ENCODE measurements around the gene MT1A. TPM values are rescaled to one million over a fixed set of nuclear protein-coding genes. Genes with fewer than 3 reads are reported as not detected.
A peak's percentile ranks its signal among the peaks of the same experiment; 100 is the strongest.
"Not testable (repeated sequence)": the region's sequence is repeated elsewhere in the genome, so short reads cannot be mapped to it uniquely, and the experiment has no call there.

MT1A gene
- total RNA-seq, 8 experiments from 2014 or later, result 3.0 TPM; not detected in 7

DNA sequence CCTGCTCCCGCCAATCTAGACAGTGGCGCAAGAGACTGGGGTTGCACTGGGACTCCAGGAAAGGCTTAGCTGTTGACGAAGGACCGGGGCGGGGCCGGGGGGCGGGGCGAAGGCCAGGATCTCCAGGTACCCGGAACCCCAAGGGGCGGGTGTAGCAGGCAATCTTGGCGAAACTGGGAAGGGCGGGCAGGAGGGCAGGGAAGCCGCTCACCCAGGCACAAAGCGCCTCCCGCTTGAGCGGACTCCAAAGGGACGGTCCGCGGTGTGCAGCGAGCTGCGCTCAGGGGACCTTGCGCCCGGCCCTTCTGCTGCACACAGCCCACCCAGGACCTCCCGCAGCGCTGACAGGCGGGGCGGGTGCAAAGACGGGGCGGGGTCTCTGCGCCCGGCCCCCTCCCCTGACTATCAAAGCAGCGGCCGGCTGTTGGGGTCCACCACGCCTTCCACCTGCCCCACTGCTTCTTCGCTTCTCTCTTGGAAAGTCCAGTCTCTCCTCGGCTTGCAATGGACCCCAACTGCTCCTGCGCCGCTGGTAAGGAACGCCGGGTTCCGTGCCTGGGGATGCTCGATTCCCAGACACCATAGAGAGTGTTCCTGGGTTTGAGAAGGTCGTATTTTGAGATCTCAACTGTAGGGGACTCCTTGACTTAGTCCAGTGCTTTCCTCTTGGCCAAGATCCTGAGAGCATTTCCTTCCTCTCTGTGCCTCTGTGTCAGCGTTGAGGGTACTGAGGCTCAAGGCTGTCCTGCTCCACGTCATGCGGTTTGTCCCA, 19.3 kb downstream of the MT1A start, which contains the start of gene MT1F:
MT1F (plus strand) TSS at position 405 of the 772 bp plus-strand sequence; CDS start at position 505, 100 bp downstream.
- 0 to 20% (median 0%) methylated on average over 1 to 3 of the region's 46 CpGs; no CpG with 5 or more reads in 4 of the 10 experiments for WGBS, 10 experiments
- peak; percentile 38 to 91 (median 88) for ATAC-seq (replicated peaks in 6 of 8)
- in situ Hi-C loops (cut with MboI; ENCODE audit: low pct_unique_long_range_greater_than_20kb in 2 of 9, low sequenced_read_pairs in 9 of 9, unreplicated experiment in 9 of 9), result no loop called here

DNA sequence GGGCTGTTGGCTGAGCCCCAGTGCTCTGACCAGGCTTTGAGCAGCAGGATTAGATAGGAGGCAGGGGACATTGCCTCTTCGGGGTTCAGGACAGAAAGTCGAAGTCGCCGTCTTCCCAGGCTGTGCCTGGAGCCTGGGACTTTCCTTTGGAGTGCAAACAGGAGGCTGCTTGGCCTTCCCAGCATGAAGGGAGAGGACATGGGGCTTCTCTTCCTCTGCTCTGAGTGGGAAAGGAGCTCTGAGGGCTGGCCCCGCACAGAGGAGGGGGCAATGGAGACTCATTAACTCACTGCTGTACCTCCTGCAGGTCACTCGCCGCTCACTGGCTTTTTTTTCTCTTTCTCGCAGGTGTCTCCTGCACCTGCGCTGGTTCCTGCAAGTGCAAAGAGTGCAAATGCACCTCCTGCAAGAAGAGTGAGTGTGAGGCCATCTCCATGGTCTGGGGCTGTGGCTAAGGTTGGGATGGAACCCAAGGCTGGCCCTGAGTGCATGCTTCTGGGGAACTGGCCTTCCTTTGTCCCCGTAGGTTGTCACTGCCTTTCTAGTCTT, 19.9 kb downstream of the MT1A start:
- in situ Hi-C loops (cut with MboI; ENCODE audit: low pct_unique_long_range_greater_than_20kb in 2 of 9, low sequenced_read_pairs in 9 of 9, unreplicated experiment in 9 of 9), result no loop called here
- WGBS, 10 experiments, result 13 to 49% (median 20%) methylated on average over 2 to 8 of the region's 10 CpGs; no CpG with 5 or more reads in 4 of the 10 experiments
- peaks cover 8 to 17% of the 10 kb centered on the region in 2 donors for H3K4me1 ChIP-seq (replicated peaks in 1 of 2)
- H3K4me3 ChIP-seq, result peak overlapping the region; percentile 27 to 36 (median 33)
- H3K27ac ChIP-seq, result no peak overlapping the region
- no peak for ATAC-seq (replicated peaks in 6 of 8)

More for the DNA sequence above, 19.3 kb downstream of the MT1A start, which contains the start of gene MT1F:
- Histone ChIP-seq H3K27ac (no peak within 1 kb of the TSS), H3K4me1 (replicated peaks in 1 of 2) (peaks cover 8 to 16% of the 10 kb centered on the region in 2 donors), H3K4me3 (peak within 1 kb of the TSS; percentile 27 to 36 (median 33))

DNA sequence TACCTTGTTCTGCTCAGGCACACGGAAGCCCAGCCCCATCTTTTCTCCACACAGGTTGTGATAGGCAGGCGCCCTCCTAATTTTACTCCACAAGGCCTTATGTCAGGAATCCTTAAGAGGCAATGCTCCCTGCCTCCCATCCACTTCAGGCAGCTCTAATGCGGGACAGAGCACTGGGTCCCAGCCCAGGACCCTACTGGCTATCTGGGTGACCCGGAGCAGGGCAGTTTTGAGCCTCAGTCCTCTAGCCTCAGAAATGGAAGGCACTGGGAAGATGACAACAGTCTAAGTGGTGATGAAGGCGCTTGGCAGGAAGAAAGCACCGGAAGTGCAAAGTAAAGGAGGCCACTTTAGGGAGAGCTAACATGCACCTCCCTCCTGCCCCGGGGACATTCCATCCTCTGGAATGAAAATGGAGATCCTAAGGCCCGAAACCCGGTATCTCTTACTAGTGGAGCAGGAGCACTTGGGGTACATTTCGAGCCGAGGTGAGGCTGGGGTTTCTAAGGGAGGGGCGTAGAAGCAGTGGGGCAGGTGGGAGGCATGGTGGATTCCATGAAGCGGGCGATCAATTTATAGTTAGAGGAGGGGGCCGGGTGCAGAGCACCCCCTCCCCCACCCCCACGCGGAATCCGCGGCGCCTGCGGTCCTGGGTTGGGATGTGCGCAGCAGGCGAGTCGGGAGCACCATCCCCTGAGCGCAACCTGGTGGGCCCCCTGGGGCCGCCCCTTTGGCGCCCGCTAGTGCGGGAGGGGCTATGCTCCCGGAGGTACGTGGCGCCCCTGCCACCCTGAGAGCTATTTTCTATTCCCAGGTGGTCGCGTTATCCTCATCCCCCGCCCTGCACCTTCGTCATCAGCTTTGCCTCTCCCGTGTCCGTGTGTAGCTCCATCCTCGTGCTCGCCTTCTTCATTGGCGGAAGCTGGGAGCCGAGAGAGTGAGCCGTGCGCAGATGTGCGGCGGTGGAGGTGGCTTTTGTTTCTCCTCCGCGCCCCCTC, 24.2 kb downstream of the MT1A start:
- peaks cover 8 to 13% of the 10 kb centered on the region in 2 donors for H3K4me1 ChIP-seq (replicated peaks in 1 of 2)
- H3K27ac ChIP-seq, result no peak overlapping the region
- H3K4me3 ChIP-seq, result peak overlapping the region; percentile 16 to 44 (median 29)
- ATAC-seq (replicated peaks in 6 of 8), result peak in 5 of 8 experiments; percentile 81 to 83 (median 82)
- in situ Hi-C loops (cut with MboI; ENCODE audit: low pct_unique_long_range_greater_than_20kb in 2 of 9, low sequenced_read_pairs in 9 of 9, unreplicated experiment in 9 of 9), result no loop called here
- 4 to 67% (median 18%) methylated on average over 1 to 9 of the region's 48 CpGs; no CpG with 5 or more reads in 4 of the 10 experiments for WGBS, 10 experiments

DNA sequence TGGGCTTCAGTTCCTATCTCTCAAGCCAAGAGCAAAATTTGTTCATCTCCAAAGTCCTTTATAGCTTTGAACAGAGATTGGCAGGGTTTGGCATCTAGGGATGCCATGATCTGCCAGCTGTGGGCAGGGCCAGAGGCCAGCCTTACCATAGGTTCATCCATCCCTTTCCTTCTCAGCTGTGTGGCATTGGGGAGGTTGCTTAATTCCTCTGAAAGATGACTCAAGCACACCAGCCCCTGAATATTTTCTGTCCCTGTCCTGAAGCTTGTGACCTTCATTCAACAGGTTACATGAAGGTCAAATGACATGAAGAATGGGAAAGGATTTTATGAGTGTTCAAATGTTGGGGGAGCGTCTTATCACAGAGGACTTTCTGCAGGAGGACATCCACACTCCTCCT, 26.0 kb downstream of the MT1A start:
- peaks cover 5 to 11% of the 10 kb centered on the region in 2 donors for H3K4me1 ChIP-seq (replicated peaks in 1 of 2)
- no peak overlapping the region for H3K27ac ChIP-seq
- 67 to 90% (median 73%) methylated on average over 1 of the region's 1 CpG; no CpG with 5 or more reads in 6 of the 10 experiments for WGBS, 10 experiments
- no peak overlapping the region for H3K4me3 ChIP-seq
- in situ Hi-C loops (cut with MboI; ENCODE audit: low pct_unique_long_range_greater_than_20kb in 2 of 9, low sequenced_read_pairs in 9 of 9, unreplicated experiment in 9 of 9), result no loop called here
- no peak for ATAC-seq (replicated peaks in 6 of 8)

DNA sequence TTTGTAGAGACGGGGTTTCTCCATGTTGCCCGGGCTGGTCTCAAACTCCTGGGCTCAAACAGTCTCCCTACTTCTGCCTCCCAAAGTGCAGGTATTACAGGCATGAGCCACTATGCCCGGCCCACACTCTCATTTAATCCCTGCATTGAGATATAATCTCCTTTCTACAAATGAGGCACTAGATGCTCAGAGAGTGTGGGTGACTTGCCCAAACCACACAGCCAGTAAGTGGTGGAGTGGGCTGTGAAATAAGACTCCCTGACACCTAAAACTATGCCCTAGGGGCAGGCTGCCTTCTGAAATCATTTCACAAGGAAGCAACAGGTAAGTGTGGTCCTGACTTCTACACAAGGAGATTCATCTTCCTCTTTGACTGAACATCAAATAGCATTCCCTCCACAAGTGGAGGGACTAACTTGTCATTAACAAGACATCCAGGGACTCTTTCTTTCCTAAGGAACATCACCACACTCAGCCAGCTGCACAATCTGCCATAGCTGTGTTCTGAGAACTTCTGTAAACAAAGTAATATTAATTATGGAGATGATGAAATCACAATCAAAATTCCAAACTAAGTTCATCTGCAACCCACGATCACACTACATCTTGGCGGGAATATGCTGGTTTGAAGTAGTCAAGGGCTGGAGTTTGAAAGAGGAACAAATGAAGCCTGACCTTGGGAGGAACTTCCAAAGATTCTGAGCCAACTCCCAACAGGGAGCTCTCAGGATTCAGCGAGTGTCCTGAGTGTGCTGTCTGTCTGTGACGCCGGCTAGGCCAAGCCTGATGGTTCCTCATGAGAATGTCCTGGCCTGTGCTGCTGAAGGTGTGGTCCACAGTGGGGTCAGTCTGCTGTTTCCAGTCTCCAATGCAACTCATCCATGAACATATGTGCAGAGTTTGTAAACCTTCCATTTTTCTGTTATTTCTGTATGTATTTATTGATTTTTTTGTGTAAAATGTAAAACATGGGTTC, 27.1 kb downstream of the MT1A start:
- ATAC-seq (replicated peaks in 6 of 8); H3K27ac ChIP-seq; in situ Hi-C loops (cut with MboI; ENCODE audit: low pct_unique_long_range_greater_than_20kb in 2 of 9, low sequenced_read_pairs in 9 of 9, unreplicated experiment in 9 of 9); H3K4me3 ChIP-seq: not testable (repeated sequence)
- WGBS, 10 experiments, result 15 to 72% (median 45%) methylated on average over 2 to 7 of the region's 8 CpGs; no CpG with 5 or more reads in 4 of the 10 experiments
- H3K4me1 ChIP-seq (replicated peaks in 1 of 2), result peaks cover 5 to 16% of the 10 kb centered on the region in 2 donors

DNA sequence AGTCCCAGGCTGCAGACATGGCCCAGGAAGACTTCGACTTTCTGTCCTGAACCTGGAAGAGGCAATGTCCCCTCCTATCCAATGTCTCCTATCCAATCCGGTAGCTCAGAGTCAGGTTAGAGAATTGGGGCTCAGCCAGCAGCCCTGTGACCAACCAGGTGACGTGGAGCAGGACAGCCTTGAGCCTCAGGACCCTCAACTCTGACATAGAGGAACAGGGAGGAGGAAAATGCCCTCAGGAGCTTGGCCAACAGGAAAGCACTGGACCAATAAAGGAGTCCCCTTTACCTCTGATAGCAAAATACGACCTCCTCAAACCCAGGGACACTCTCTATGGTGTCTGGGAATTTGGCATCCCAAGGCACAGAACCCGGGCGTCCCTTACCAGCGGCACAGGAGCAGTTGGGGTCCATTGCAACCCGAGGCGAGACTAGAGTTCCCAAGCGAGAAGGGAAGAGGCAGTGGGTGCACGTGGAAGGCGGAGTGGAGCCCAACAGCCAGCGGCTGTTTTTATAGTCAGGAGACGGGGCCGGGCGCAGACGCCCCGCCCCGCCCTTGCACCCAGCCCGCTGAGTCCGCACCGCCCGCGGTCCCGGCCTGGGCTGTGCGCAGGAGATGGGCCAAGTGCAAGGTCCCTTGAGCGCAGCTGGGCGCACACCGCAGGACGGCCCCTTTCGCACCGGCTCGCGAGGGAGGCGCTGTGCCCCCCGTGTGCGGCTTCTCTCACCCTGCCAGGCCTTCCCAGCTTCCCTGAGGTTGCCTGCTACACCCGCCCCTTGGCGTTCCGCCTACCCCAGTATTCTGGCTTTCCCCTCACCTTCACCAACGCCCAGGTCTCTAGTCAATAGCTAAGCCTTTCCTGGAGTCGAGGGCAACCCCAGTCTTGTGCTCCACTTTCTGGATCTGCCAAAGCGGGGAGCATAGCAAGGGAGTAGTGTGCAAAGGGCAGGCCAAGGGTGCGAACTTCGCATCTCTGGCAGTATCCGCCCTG, 29.4 kb downstream of the MT1A start, which contains the start of gene MT1G:
MT1G (minus strand) TSS at position 485 of the 991 bp plus-strand sequence; CDS start at position 413, 72 bp downstream.
- Histone ChIP-seq H3K4me1 (replicated peaks in 1 of 2) (peaks cover 0 to 10% of the 10 kb centered on the region in 2 donors), H3K27ac (no peak within 1 kb of the TSS), H3K4me3 (peak within 1 kb of the TSS in 1 of 5 donors; percentile 13)
- WGBS, 10 experiments, result 0 to 100% (median 36%) methylated on average over 1 to 14 of the region's 46 CpGs; no CpG with 5 or more reads in 2 of the 10 experiments
- in situ Hi-C loops (cut with MboI; ENCODE audit: low pct_unique_long_range_greater_than_20kb in 2 of 9, low sequenced_read_pairs in 9 of 9, unreplicated experiment in 9 of 9), result no loop called here
- peak; percentile 59 to 93 (median 83) for ATAC-seq (replicated peaks in 6 of 8)

DNA sequence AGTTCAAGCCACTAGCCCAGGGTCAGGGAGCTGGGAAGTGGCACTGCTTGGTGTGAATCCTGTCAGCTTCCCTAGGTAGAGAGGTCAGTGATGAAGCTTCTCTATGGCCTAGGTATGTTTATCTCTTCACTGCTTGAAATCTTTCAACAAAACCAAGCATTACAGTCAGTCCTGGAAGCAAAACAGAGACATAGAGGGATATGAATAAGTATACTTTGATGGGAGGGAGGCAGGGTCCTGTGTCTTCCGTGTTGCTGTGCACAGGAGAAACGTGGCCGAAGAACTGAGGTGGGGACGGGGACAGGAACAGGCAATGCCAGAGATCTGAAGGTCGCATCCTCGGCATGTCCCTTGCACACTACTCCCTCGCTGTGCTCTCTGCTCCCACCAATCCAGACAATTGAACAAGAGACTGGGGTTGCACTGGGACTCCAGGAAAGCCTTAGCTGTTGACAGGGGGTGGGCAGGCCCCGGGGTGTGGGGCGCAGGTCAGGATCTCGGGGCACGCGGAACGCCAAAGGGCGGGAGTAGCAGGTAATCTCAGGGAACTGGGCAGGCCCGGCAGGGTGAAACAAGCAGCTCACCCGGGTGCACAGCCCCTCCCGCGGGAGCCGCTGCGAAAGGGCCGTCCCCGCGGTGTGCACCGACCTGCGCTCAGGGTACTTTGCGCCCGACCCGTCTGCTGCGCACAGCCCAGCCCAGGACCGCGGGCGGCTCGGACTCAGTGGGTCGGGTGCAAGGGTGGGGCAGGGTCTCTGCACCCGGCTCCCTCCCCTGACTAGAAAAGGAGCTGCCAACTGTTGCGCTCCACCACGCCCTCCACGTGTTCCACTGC, 30.8 kb downstream of the MT1A start, which contains the start of gene MT1H:
MT1H (plus strand) TSS at position 810 of the 835 bp plus-strand sequence. CDS start 71 bp downstream, outside the sequence.
- no peak within 1 kb of the TSS for H3K27ac ChIP-seq
- H3K4me3 ChIP-seq, result no peak within 1 kb of the TSS
- WGBS, 10 experiments, result 4 to 93% (median 48%) methylated on average over 5 to 9 of the region's 38 CpGs; no CpG with 5 or more reads in 6 of the 10 experiments
- ATAC-seq (replicated peaks in 6 of 8), result peak in 4 of 8 experiments; percentile 12 to 32 (median 26)
- in situ Hi-C loops (cut with MboI; ENCODE audit: low pct_unique_long_range_greater_than_20kb in 2 of 9, low sequenced_read_pairs in 9 of 9, unreplicated experiment in 9 of 9), result no loop called here
- H3K4me1 ChIP-seq (replicated peaks in 1 of 2), result peaks cover 2 to 13% of the 10 kb centered on the region in 2 donors

DNA sequence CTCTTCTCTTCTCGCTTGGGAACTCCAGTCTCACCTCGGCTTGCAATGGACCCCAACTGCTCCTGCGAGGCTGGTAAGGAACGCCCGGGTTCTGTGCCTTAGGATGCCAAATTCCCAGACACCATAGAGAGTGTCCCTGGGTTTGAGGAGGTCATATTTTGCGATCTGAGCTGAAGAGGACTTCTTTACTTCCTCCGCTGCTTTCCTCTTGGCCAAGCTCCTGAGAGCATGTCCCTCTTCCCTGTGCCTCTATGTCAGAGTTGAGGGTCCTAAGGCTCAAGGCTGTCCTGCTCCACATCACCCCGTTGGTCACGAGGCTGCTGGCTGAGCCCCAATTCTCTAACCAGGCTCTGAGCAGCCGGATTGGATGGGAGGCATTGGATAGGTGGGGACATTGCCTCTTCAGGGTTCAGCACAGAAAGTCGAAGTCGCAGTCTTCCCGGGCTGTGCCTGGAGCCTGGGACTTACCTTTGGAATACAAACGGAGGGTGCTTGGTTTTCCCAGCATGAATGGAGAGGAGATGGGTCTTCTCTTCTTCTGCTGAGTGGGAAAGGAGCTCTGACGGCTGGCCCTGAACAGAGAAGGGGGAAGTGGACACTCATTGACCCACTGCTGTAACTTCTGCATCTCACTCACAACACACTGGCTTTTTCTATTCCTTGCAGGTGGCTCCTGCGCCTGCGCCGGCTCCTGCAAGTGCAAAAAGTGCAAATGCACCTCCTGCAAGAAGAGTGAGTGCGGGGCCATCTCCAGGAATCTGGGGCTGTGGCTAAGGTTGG, 31.6 kb downstream of the MT1A start:
- Histone ChIP-seq H3K4me1 (replicated peaks in 1 of 2) (peaks cover 8 to 18% of the 10 kb centered on the region in 2 donors), H3K4me3 (no peak overlapping the region), H3K27ac (no peak overlapping the region)
- ATAC-seq (replicated peaks in 6 of 8), result no peak
- 0 to 80% (median 14%) methylated on average over 1 to 9 of the region's 19 CpGs; no CpG with 5 or more reads in 3 of the 10 experiments for WGBS, 10 experiments
- in situ Hi-C loops (cut with MboI; ENCODE audit: low pct_unique_long_range_greater_than_20kb in 2 of 9, low sequenced_read_pairs in 9 of 9, unreplicated experiment in 9 of 9), result no loop called here

DNA sequence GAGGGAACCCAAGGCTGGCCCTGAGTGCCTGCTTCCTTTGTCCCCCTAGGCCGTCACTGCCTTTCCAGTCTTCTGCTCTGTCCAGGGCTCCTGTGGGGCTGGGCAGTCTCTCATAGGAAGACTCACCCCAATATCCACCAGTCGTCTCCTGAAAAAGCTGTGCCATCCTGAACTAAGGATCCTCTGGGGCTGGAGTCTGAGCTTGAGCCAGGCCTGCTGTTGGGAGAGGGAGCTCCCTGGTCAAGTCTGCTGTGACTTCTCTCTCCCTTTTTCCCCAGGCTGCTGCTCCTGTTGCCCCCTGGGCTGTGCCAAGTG, 32.1 kb downstream of the MT1A start:
- H3K27ac ChIP-seq, result no peak overlapping the region
- ATAC-seq (replicated peaks in 6 of 8), result no peak
- no peak overlapping the region for H3K4me3 ChIP-seq
- peaks cover 10 to 23% of the 10 kb centered on the region in 2 donors for H3K4me1 ChIP-seq (replicated peaks in 1 of 2)
- in situ Hi-C loops (cut with MboI; ENCODE audit: low pct_unique_long_range_greater_than_20kb in 2 of 9, low sequenced_read_pairs in 9 of 9, unreplicated experiment in 9 of 9), result no loop called here
- 67% methylated on average over 1 of the region's 2 CpGs; no CpG with 5 or more reads in 9 of the 10 experiments for WGBS, 10 experiments
